ENCODE data around the gene EP300. TPM values are rescaled to one million over a fixed set of nuclear protein-coding genes. Genes with fewer than 3 reads are reported as not detected.
"Not testable (repeated sequence)": the region's sequence is repeated elsewhere in the genome, so short reads cannot be mapped to it uniquely, and the experiment has no call there.

The EP300 gene
- 100 to 1,000 TPM in 2 of 4 donors, 10 to 100 TPM in 2; 72.9 to 163 (median 120) TPM for total RNA-seq

DNA sequence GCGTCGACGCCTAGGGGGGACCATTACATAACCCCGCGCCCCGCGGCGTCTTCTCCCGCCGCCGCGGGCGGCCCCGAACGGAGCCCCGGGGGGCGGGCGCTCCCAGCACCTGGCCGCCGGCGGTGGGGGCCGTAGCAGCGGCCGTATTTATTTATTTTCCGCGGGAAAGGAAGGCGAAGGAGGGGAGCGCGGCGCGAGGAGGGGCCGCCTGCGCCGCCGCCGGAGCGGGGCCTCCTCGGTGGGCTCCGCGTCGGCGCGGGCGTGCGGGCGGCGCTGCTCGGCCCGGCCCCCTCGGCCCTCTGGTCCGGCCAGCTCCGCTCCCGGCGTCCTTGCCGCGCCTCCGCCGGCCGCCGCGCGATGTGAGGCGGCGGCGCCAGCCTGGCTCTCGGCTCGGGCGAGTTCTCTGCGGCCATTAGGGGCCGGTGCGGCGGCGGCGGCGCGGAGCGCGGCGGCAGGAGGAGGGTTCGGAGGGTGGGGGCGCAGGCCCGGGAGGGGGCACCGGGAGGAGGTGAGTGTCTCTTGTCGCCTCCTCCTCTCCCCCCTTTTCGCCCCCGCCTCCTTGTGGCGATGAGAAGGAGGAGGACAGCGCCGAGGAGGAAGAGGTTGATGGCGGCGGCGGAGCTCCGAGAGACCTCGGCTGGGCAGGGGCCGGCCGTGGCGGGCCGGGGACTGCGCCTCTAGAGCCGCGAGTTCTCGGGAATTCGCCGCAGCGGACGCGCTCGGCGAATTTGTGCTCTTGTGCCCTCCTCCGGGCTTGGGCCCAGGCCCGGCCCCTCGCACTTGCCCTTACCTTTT lies at the start of gene EP300:
TSS of gene EP300 (plus strand) at position 570 of the 795 bp plus-strand sequence. CDS start 413 bp downstream, outside the sequence.
- Histone ChIP-seq H3K4me3 (replicated peaks in 1 of 3) (peak within 1 kb of the TSS; percentile 87 to 98 (median 92)), H3K27ac (peak within 1 kb of the TSS; percentile 99 to 100 (median 100)), H3K27me3 (no peaks in the 10 kb centered on the region), H3K9me3 (no peaks in the 10 kb centered on the region), H3K36me3 (no peaks in the 10 kb centered on the region), H3K4me1 (peaks cover 12 to 24% of the 10 kb centered on the region in 2 donors)
- peak; percentile 84 to 86 for DNase-seq
- intact Hi-C loops (cut with DNase I), result loop anchor here (2.0 to 5.0 kb wide), 2 partner anchors 70 to 141 kb away; partner anchors contain the start of gene RBX1
- peak; percentile 6 to 79 for TF ChIP-seq POLR2A (IDR thresholded peaks at IDR 0.05)
- TF ChIP-seq, protein P1, sequence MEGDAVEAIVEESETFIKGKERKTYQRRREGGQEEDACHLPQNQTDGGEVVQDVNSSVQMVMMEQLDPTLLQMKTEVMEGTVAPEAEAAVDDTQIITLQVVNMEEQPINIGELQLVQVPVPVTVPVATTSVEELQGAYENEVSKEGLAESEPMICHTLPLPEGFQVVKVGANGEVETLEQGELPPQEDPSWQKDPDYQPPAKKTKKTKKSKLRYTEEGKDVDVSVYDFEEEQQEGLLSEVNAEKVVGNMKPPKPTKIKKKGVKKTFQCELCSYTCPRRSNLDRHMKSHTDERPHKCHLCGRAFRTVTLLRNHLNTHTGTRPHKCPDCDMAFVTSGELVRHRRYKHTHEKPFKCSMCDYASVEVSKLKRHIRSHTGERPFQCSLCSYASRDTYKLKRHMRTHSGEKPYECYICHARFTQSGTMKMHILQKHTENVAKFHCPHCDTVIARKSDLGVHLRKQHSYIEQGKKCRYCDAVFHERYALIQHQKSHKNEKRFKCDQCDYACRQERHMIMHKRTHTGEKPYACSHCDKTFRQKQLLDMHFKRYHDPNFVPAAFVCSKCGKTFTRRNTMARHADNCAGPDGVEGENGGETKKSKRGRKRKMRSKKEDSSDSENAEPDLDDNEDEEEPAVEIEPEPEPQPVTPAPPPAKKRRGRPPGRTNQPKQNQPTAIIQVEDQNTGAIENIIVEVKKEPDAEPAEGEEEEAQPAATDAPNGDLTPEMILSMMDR (IDR thresholded peaks at IDR 0.05), result peak in 3 of 6 experiments; percentile 16 to 31 (median 28)
- WGBS, 2 donors, result 1% methylated on average over 15 to 28 of the region's 112 CpGs

DNA sequence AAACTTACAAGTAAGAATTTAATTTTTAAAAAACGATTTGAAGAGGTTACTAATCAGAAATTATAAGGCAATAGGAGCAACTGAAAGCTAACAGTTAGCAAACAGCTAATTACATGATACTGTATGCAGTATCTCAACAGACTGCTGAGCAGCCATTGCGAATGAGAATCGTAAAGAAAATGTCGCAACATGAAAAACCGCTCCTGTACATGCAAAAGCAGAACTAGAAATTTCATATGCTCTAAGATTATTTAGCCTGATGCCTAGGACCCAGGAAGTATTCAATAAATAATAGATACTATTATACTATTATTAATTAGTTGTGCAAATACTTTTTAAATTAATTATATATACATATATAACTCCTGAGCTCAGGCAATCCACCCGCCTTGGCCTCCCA lies 48.7 kb upstream of the EP300 start:
- H3K27ac ChIP-seq, result no peak overlapping the region
- TF ChIP-seq POLR2A (IDR thresholded peaks at IDR 0.05), result no peak
- TF ChIP-seq, protein P1 (IDR thresholded peaks at IDR 0.05), result no peak
- H3K4me1 ChIP-seq, result no peaks in the 10 kb centered on the region
- intact Hi-C loops (cut with DNase I), result no loop called here
- WGBS, 2 donors, result 82 to 85% methylated on average over 6 of the region's 6 CpGs
- no peaks in the 10 kb centered on the region for H3K36me3 ChIP-seq
- no peaks in the 10 kb centered on the region for H3K27me3 ChIP-seq
- no peak overlapping the region for H3K4me3 ChIP-seq (replicated peaks in 1 of 3)
- no peaks in the 10 kb centered on the region for H3K9me3 ChIP-seq
- no peak for DNase-seq

DNA sequence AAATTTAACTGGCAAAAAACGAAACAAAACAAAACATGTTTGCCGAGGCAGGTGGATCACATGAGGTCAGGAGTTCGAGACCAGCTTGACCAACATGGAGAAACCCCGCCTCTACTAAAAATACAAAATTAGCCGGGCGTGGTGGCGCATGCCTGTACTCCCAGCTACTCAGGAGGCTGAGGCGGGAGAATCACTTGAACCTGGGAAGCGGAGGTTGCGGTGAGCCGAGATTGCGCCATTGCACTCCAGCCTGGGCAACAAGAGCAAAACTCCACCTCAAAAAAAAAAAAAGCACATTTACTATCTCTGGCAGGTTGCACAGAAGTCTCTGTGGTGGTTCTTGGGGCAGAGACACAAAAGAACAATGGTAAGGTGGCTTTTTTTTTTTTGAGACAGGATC lies 46.8 kb upstream of the EP300 start:
- H3K27me3 ChIP-seq; H3K4me1 ChIP-seq; intact Hi-C loops (cut with DNase I); H3K4me3 ChIP-seq (replicated peaks in 1 of 3); H3K9me3 ChIP-seq; H3K27ac ChIP-seq; DNase-seq; H3K36me3 ChIP-seq: not testable (repeated sequence)
- WGBS, 2 donors, result 88 to 94% methylated on average over 12 of the region's 12 CpGs

DNA sequence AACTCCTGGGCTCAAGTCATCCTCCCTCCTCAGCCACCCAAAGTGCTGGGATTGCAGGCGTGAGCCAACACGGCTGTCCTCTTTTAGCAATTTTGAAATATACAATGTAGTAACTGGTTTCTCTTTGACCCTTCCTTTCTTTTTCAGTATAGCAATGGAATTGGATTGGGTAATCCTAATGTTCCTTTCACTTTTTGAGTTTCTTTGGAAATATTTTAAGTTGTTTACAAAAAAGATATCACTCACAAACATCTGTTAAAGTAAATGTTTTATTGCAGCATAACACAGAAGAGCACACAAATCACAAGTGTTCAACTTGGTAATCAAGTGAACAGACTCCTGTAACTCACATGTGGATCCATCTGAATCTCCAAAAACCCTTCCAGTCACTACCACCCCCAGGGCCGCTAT lies 44.6 kb upstream of the EP300 start:
- Histone ChIP-seq H3K27me3 (no peaks in the 10 kb centered on the region), H3K4me1 (peaks cover 5 to 7% of the 10 kb centered on the region in 2 donors), H3K4me3 (replicated peaks in 1 of 3) (no peak overlapping the region), H3K36me3 (no peaks in the 10 kb centered on the region), H3K9me3 (no peaks in the 10 kb centered on the region), H3K27ac (no peak overlapping the region)
- 91 to 94% methylated on average over 3 of the region's 3 CpGs for WGBS, 2 donors
- TF ChIP-seq, protein P1 (IDR thresholded peaks at IDR 0.05), result no peak
- no peak for TF ChIP-seq POLR2A (IDR thresholded peaks at IDR 0.05)
- DNase-seq, result no peak
- intact Hi-C loops (cut with DNase I), result no loop called here

DNA sequence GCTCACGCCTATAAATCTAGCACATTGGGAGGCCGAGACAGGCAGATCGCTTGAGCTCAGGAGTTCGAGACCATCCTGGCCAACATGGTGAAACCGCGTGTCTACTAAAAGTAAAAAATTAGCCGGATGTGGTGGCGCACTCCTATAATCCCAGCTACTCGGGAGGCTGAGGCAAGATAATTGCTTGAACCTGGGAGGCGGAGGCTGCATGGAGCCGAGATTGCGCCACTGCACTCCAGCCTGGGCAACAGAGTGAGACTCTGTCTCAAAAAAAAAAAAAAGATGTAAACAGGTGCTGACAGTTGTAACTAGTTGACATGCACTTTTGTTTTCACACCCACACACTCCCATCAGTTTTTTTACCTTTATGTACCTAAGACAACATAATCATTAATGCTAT lies 44.0 kb upstream of the EP300 start:
- intact Hi-C loops (cut with DNase I); H3K27ac ChIP-seq; H3K27me3 ChIP-seq; H3K9me3 ChIP-seq; H3K36me3 ChIP-seq; H3K4me3 ChIP-seq (replicated peaks in 1 of 3); DNase-seq: not testable (repeated sequence)
- 95 to 97% methylated on average over 12 of the region's 12 CpGs for WGBS, 2 donors
- peaks cover 11 to 12% of the 10 kb centered on the region in 2 donors for H3K4me1 ChIP-seq
